GM23248 (cell line): ENCODE data around the gene ASTN1.

ENCODE experiments used
- EZH2 ChIP-seq: fragments of 200-600 bp; sonication (generic); IDR thresholded peaks from 2 replicates; pipeline ENCODE4 v1.6.1; 2018; ENCODE audit warnings: antibody characterized with exemption, mild to moderate bottlenecking; ENCODE audit not compliant: insufficient read depth, poor library complexity, severe bottlenecking
- EZH2phosphoT487 ChIP-seq: fragments of 200-600 bp; sonication (generic); IDR thresholded peaks from 2 replicates; pipeline ENCODE4 v1.6.1; 2018; ENCODE audit warnings: antibody characterized with exemption, moderate library complexity, mild to moderate bottlenecking, low read depth; ENCODE audit not compliant: insufficient read depth

DNA sequence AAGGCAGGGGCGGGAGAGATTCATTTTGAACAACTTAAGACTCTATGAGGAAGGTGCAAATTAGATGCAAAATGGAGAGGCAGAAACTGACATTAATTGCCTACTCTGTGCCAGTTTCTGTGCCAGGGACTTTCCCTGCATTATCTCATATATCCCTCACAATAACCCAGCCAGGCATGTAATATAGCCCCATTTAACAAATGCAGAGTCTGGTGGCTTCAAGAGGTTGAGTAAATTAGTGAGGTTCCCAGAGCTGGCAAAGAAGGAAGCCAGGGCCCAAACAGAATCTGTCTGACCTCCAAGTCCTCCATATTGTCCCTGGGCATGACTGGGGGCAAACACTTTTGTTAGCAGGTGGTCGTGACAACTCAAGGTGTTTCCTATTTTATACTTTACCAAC is 199.8 kb downstream of the ASTN1 start:
- no peak for TF ChIP-seq EZH2
- no peak for TF ChIP-seq EZH2phosphoT487
